Eye (tissue), 1 donor: ENCODE data around the gene PARVA.

ENCODE experiments used
- DNase-seq: peaks from one replicate; pipeline ENCODE4 v3.0.0-alpha.2; 2015

PARVA gene

GRCh38 chr11:12464303-12464702 lies 86.9 kb downstream of the PARVA start:
- no peak for DNase-seq

GRCh38 chr11:12465332-12465731 lies 88.0 kb downstream of the PARVA start:
- DNase-seq = no peak

- DNase-seq = no peak
Observed at GRCh38 chr11:12467610-12468009, 90.2 kb downstream of the PARVA start.

- peak; percentile 52 for DNase-seq
Observed at GRCh38 chr11:12469451-12469850, 92.1 kb downstream of the PARVA start.

GRCh38 chr11:12470236-12470635 lies 92.9 kb downstream of the PARVA start:
- DNase-seq = no peak

GRCh38 chr11:12472401-12473005 lies 95.1 kb downstream of the PARVA start:
- peak; percentile 68 for DNase-seq

- peak; percentile 65 for DNase-seq
Observed at GRCh38 chr11:12473381-12473780, 96.0 kb downstream of the PARVA start.

GRCh38 chr11:12474871-12475270 lies 97.5 kb downstream of the PARVA start:
- no peak for DNase-seq

GRCh38 chr11:12478743-12479142 lies 101.4 kb downstream of the PARVA start:
- no peak for DNase-seq

- DNase-seq = no peak
Observed at GRCh38 chr11:12480401-12480800, 103.0 kb downstream of the PARVA start.

GRCh38 chr11:12482839-12483238 lies 105.5 kb downstream of the PARVA start:
- DNase-seq = no peak

GRCh38 chr11:12483604-12484003 lies 106.2 kb downstream of the PARVA start:
- DNase-seq = no peak

- no peak for DNase-seq
Observed at GRCh38 chr11:12485328-12485727, 108.0 kb downstream of the PARVA start.

- no peak for DNase-seq
Observed at GRCh38 chr11:12489246-12489772, 111.9 kb downstream of the PARVA start.

GRCh38 chr11:12494699-12495098 lies 117.3 kb downstream of the PARVA start:
- DNase-seq = no peak

GRCh38 chr11:12496181-12497025 lies 119.0 kb downstream of the PARVA start:
- peak; percentile 49 for DNase-seq

- no peak for DNase-seq
Observed at GRCh38 chr11:12497431-12497830, 120.1 kb downstream of the PARVA start.

- DNase-seq = no peak
Observed at GRCh38 chr11:12499071-12499470, 121.7 kb downstream of the PARVA start.

GRCh38 chr11:12502046-12502445 lies 124.7 kb downstream of the PARVA start:
- no peak for DNase-seq

GRCh38 chr11:12503039-12503484 lies 125.7 kb downstream of the PARVA start:
- DNase-seq = no peak

GRCh38 chr11:12503886-12504285 lies 126.5 kb downstream of the PARVA start:
- DNase-seq = no peak

GRCh38 chr11:12505183-12505582 lies 127.8 kb downstream of the PARVA start:
- no peak for DNase-seq

- no peak for DNase-seq
Observed at GRCh38 chr11:12506404-12506921, 129.1 kb downstream of the PARVA start.

GRCh38 chr11:12507391-12507790 lies 130.0 kb downstream of the PARVA start:
- no peak for DNase-seq
